Stimulated activated CD4-positive, alpha-beta T cell treated with anti-CD3 and anti-CD28 coated beads, Interleukin-4, amount 100 ng/mL, for 48 hours (primary cell): ENCODE results near the gene HJURP.
"Not testable (repeated sequence)": the region's sequence is repeated elsewhere in the genome, so short reads cannot be mapped to it uniquely, and the experiment has no call there.

ENCODE experiments used
- DNase-seq, 2 donors: peaks; one replicate each; pipeline ENCODE4 v3.0.0-alpha.2; 2020; ENCODE audit warnings: low read depth in 2 of 2

Gene HJURP

GRCh38 chr2:233854241-233854981 is at the start of gene HJURP:
TSS of gene HJURP (minus strand) at chr2:233854535. CDS start at chr2:233854500, 35 bp downstream.
- DNase-seq = peak; percentile 83 to 89

GRCh38 chr2:233901884-233902283 is 47.5 kb upstream of the HJURP start:
- DNase-seq = no peak

GRCh38 chr2:233901367-233901766 is 47.0 kb upstream of the HJURP start:
- DNase-seq = no peak

- not testable (repeated sequence) for DNase-seq
These were observed 41.9 kb upstream of the HJURP start for GRCh38 chr2:233896253-233896652.

- DNase-seq = no peak
These were observed 38.5 kb upstream of the HJURP start for GRCh38 chr2:233892793-233893192.

- no peak for DNase-seq
These were observed 28.0 kb upstream of the HJURP start for GRCh38 chr2:233882353-233882752.

GRCh38 chr2:233872125-233872524 is 17.8 kb upstream of the HJURP start:
- DNase-seq = not testable (repeated sequence)

- no peak for DNase-seq
These were observed 17.1 kb upstream of the HJURP start for GRCh38 chr2:233871432-233871831.

GRCh38 chr2:233867993-233868532 is 13.7 kb upstream of the HJURP start, which contains the start of gene MSL3B:
TSS of gene MSL3B (minus strand) at chr2:233868386.
- peak; percentile 28 to 49 for DNase-seq

- DNase-seq = no peak
These were observed 12.1 kb upstream of the HJURP start for GRCh38 chr2:233866479-233866878.

GRCh38 chr2:233865838-233866237 is 11.5 kb upstream of the HJURP start:
- DNase-seq = no peak

- DNase-seq = no peak
These were observed 8.0 kb upstream of the HJURP start for GRCh38 chr2:233862261-233862768.

- no peak for DNase-seq
These were observed 4.0 kb upstream of the HJURP start for GRCh38 chr2:233858331-233858730.

GRCh38 chr2:233857511-233858141 is 3.3 kb upstream of the HJURP start:
- DNase-seq = peak; percentile 42 to 64

- no peak for DNase-seq
These were observed 1.8 kb upstream of the HJURP start for GRCh38 chr2:233856184-233856583.

- DNase-seq = no peak
These were observed 1.0 kb upstream of the HJURP start for GRCh38 chr2:233855345-233855744.

GRCh38 chr2:233853883-233854240 is 473 bp downstream of the HJURP start:
- no peak for DNase-seq

GRCh38 chr2:233853353-233853752 is 982 bp downstream of the HJURP start:
- no peak for DNase-seq

GRCh38 chr2:233852056-233852455 is 2.3 kb downstream of the HJURP start:
- DNase-seq = no peak

- DNase-seq = no peak
These were observed 3.2 kb downstream of the HJURP start for GRCh38 chr2:233851169-233851568.

GRCh38 chr2:233850745-233851144 is 3.6 kb downstream of the HJURP start:
- no peak for DNase-seq

GRCh38 chr2:233849607-233850271 is 4.6 kb downstream of the HJURP start:
- no peak for DNase-seq
